Neural cell (in vitro differentiated cells): ENCODE results near the gene AGO4. TPM values are rescaled to one million over a fixed set of nuclear protein-coding genes. Genes with fewer than 3 reads are reported as not detected.

Experiments used
- H2AFZ ChIP-seq: fragments of 200-600, 300-800 bp; sonication (generic), shearing (Covaris generic); 2 replicates; pipeline ENCODE4 v1.6.0; 2014; ENCODE audit warnings: low read depth, mild to moderate bottlenecking, antibody characterized with exemption, low read length, moderate library complexity
- H3F3A ChIP-seq: fragments of 200-600 bp; shearing (Covaris generic); 2 replicates; pipeline ENCODE4 v1.6.1; 2016; ENCODE audit warnings: mild to moderate bottlenecking, moderate library complexity, mixed read lengths, antibody characterized with exemption, low read length; ENCODE audit not compliant: insufficient read depth, poor library complexity, severe bottlenecking
- H3K27ac ChIP-seq: fragments of 200-600, 300-800 bp; sonication (generic), shearing (Covaris generic); 2 replicates; pipeline ENCODE4 v1.5.1; 2014; ENCODE audit warnings: mild to moderate bottlenecking, low read length, moderate library complexity
- H3K27me3 ChIP-seq: fragments of 300-800, 200-600 bp; sonication (generic), shearing (Covaris generic); 2 replicates; pipeline ENCODE4 v1.6.0; 2014; ENCODE audit warnings: mild to moderate bottlenecking, low read depth, low read length, moderate library complexity; ENCODE audit not compliant: insufficient read depth
- H3K36me3 ChIP-seq: fragments of 300-800, 200-600 bp; sonication (generic), shearing (Covaris generic); 2 replicates; pipeline ENCODE4 v1.5.1; 2014; ENCODE audit warnings: mild to moderate bottlenecking, antibody characterized with exemption, low read length, moderate library complexity; ENCODE audit not compliant: insufficient read depth
- H3K4me2 ChIP-seq: fragments of 300-800, 200-600 bp; sonication (generic), shearing (Covaris generic); 2 replicates; pipeline ENCODE4 v1.6.0; 2014; ENCODE audit warnings: mild to moderate bottlenecking, low read length
- H3K4me3 ChIP-seq: fragments of 300-800, 200-600 bp; sonication (generic), shearing (Covaris generic); 2 replicates; pipeline ENCODE4 v1.5.1; 2014; ENCODE audit warnings: mild to moderate bottlenecking, low read length, moderate library complexity
- H3K79me2 ChIP-seq: fragments of 200-600 bp; shearing (Covaris generic); replicated peaks from 2 replicates; pipeline ENCODE4 v1.6.0; 2014; ENCODE audit warnings: mild to moderate bottlenecking, low read length, moderate library complexity; ENCODE audit not compliant: insufficient read depth
- H3K9ac ChIP-seq: fragments of 300-800, 200-600 bp; sonication (generic), shearing (Covaris generic); 2 replicates; pipeline ENCODE4 v1.6.1; 2016; ENCODE audit warnings: mild to moderate bottlenecking, low read length, mixed read lengths
- H3K9me2 ChIP-seq: fragments of 200-600 bp; shearing (Covaris generic); 2 replicates; pipeline ENCODE4 v1.6.1; 2016; ENCODE audit warnings: mild to moderate bottlenecking, low read length, mixed read lengths; ENCODE audit not compliant: insufficient read depth
- H3K9me3 ChIP-seq: fragments of 200-600, 300-800 bp; sonication (generic), shearing (Covaris generic); 2 replicates; pipeline ENCODE4 v1.6.1; 2016; ENCODE audit warnings: mild to moderate bottlenecking, mixed run types, low read length, moderate library complexity, mixed read lengths
- H4K20me1 ChIP-seq: fragments of 200-600 bp; shearing (Covaris generic); 2 replicates; pipeline ENCODE4 v1.6.1; 2016; ENCODE audit warnings: mild to moderate bottlenecking, mixed run types; ENCODE audit not compliant: insufficient read depth
- EP300 ChIP-seq: fragments of 450-650 bp; conservative IDR thresholded peaks from 2 replicates; pipeline ENCODE4 v1.6.1; 2014; ENCODE audit warnings: antibody characterized with exemption, mild to moderate bottlenecking, moderate library complexity; ENCODE audit not compliant: poor library complexity, severe bottlenecking
- EZH2 ChIP-seq: fragments of 200-600, 300-800 bp; shearing (Covaris generic), sonication (generic); IDR thresholded peaks from 2 replicates; pipeline ENCODE4 v1.6.1; 2014; ENCODE audit warnings: antibody characterized with exemption, low read length, borderline replicate concordance, mild to moderate bottlenecking; ENCODE audit not compliant: insufficient read depth, poor library complexity, severe bottlenecking
- MXI1 ChIP-seq: fragments of 450-650 bp; conservative IDR thresholded peaks from 2 replicates; pipeline ENCODE4 v1.6.1; 2014; ENCODE audit warnings: antibody characterized with exemption, mild to moderate bottlenecking; ENCODE audit not compliant: poor library complexity, severe bottlenecking
- POLR2AphosphoS5 ChIP-seq: IDR thresholded peaks from 2 replicates; pipeline ENCODE4 v1.6.1; 2012
- RAD21 ChIP-seq: fragments of 450-650 bp; conservative IDR thresholded peaks from 2 replicates; pipeline ENCODE4 v1.6.1; 2014; ENCODE audit warnings: antibody characterized with exemption, mild to moderate bottlenecking, moderate library complexity
- SMC3 ChIP-seq: fragments of 450-650 bp; conservative IDR thresholded peaks from 2 replicates; pipeline ENCODE4 v1.6.1; 2014; ENCODE audit warnings: antibody characterized with exemption, mild to moderate bottlenecking, moderate library complexity; ENCODE audit not compliant: poor library complexity
- TAF1 ChIP-seq: IDR thresholded peaks from 2 replicates; pipeline ENCODE4 v1.6.1; 2012; ENCODE audit warnings: low read depth
- polyA plus RNA-seq: library from polyadenylated mRNA; depleted of rRNA; stranded (reverse); fragments of >200 nt; gene quantifications from 2 replicates; pipeline ENCODE4 v1.2.3, GENCODE V29; 2014
- TF ChIP-seq, protein P1 (sequence below): IDR thresholded peaks from 2 replicates; pipeline ENCODE4 v1.6.1; 2012; ENCODE audit warnings: borderline replicate concordance
- TF ChIP-seq, protein P2 (sequence below): fragments of 450-650 bp; IDR thresholded peaks from 2 replicates; pipeline ENCODE4 v1.5.1; 2014; ENCODE audit warnings: antibody characterized with exemption, mild to moderate bottlenecking, moderate library complexity; ENCODE audit not compliant: poor library complexity, severe bottlenecking

Gene AGO4
- polyA plus RNA-seq, 1 donor from 2014 or later: 51.9 TPM

GRCh38 chr1:35876988-35877387 is 69.2 kb downstream of the AGO4 start:
- no peaks in the 10 kb centered on the region for H3K36me3 ChIP-seq
- H3K9me2 ChIP-seq: no peaks in the 10 kb centered on the region
- no peaks in the 10 kb centered on the region for H3K79me2 ChIP-seq
- H3K4me3 ChIP-seq: no peak overlapping the region
- H3K27me3 ChIP-seq: no peaks in the 10 kb centered on the region
- no peak overlapping the region for H2AFZ ChIP-seq
- H3K9ac ChIP-seq: no peak overlapping the region
- no peaks in the 10 kb centered on the region for H3K9me3 ChIP-seq
- H4K20me1 ChIP-seq: no peaks in the 10 kb centered on the region
- no peak overlapping the region for H3K4me2 ChIP-seq
- TF ChIP-seq SMC3: no peak
- TF ChIP-seq TAF1: no peak
- TF ChIP-seq, protein P1, sequence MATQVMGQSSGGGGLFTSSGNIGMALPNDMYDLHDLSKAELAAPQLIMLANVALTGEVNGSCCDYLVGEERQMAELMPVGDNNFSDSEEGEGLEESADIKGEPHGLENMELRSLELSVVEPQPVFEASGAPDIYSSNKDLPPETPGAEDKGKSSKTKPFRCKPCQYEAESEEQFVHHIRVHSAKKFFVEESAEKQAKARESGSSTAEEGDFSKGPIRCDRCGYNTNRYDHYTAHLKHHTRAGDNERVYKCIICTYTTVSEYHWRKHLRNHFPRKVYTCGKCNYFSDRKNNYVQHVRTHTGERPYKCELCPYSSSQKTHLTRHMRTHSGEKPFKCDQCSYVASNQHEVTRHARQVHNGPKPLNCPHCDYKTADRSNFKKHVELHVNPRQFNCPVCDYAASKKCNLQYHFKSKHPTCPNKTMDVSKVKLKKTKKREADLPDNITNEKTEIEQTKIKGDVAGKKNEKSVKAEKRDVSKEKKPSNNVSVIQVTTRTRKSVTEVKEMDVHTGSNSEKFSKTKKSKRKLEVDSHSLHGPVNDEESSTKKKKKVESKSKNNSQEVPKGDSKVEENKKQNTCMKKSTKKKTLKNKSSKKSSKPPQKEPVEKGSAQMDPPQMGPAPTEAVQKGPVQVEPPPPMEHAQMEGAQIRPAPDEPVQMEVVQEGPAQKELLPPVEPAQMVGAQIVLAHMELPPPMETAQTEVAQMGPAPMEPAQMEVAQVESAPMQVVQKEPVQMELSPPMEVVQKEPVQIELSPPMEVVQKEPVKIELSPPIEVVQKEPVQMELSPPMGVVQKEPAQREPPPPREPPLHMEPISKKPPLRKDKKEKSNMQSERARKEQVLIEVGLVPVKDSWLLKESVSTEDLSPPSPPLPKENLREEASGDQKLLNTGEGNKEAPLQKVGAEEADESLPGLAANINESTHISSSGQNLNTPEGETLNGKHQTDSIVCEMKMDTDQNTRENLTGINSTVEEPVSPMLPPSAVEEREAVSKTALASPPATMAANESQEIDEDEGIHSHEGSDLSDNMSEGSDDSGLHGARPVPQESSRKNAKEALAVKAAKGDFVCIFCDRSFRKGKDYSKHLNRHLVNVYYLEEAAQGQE: no peak
- no peak for TF ChIP-seq EP300
- TF ChIP-seq, protein P2, sequence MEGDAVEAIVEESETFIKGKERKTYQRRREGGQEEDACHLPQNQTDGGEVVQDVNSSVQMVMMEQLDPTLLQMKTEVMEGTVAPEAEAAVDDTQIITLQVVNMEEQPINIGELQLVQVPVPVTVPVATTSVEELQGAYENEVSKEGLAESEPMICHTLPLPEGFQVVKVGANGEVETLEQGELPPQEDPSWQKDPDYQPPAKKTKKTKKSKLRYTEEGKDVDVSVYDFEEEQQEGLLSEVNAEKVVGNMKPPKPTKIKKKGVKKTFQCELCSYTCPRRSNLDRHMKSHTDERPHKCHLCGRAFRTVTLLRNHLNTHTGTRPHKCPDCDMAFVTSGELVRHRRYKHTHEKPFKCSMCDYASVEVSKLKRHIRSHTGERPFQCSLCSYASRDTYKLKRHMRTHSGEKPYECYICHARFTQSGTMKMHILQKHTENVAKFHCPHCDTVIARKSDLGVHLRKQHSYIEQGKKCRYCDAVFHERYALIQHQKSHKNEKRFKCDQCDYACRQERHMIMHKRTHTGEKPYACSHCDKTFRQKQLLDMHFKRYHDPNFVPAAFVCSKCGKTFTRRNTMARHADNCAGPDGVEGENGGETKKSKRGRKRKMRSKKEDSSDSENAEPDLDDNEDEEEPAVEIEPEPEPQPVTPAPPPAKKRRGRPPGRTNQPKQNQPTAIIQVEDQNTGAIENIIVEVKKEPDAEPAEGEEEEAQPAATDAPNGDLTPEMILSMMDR: no peak
- no peak for TF ChIP-seq POLR2AphosphoS5
- no peak for TF ChIP-seq MXI1
- no peak for TF ChIP-seq EZH2
- no peaks in the 10 kb centered on the region for H3F3A ChIP-seq
- no peak overlapping the region for H3K27ac ChIP-seq

- no peak overlapping the region for H3K27ac ChIP-seq
- no peaks in the 10 kb centered on the region for H4K20me1 ChIP-seq
- TF ChIP-seq MXI1 (no peak), EZH2 (no peak), EP300 (no peak)
- no peak overlapping the region for H3K4me3 ChIP-seq
- no peaks in the 10 kb centered on the region for H3F3A ChIP-seq
- H3K79me2 ChIP-seq: peaks cover 34% of the 10 kb centered on the region
- H3K9me3 ChIP-seq: no peaks in the 10 kb centered on the region
- no peaks in the 10 kb centered on the region for H3K36me3 ChIP-seq
- no peaks in the 10 kb centered on the region for H3K9me2 ChIP-seq
- no peak overlapping the region for H3K9ac ChIP-seq
- no peak overlapping the region for H3K4me2 ChIP-seq
- no peaks in the 10 kb centered on the region for H3K27me3 ChIP-seq
- no peak overlapping the region for H2AFZ ChIP-seq
Observed at GRCh38 chr1:35881850-35882273, 74.0 kb downstream of the AGO4 start.

DNA sequence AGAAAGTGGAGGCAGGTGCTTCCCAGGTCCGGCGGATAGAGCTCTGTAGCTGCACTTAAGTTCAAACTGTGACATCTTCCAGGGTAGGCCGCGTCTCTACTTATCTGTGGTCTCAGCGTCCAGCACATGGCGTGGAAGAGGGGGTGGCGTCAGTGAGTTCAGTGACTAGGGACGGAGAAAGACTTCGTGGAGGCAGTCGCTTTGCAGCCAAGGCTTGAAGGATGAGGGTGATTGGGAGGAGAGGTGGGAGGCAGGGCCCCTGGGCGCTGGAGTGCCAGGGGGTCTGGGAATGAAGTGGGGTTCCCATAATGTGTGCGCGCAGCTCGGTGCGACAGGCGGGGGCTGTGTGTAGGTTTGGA is 74.7 kb downstream of the AGO4 start:
- no peak overlapping the region for H3K4me2 ChIP-seq
- H3K79me2 ChIP-seq: peaks cover 41% of the 10 kb centered on the region
- peak overlapping the region; percentile 99 for H3K4me3 ChIP-seq
- H3K36me3 ChIP-seq: no peaks in the 10 kb centered on the region
- H3K9me3 ChIP-seq: no peaks in the 10 kb centered on the region
- H3K9ac ChIP-seq: peak overlapping the region; percentile 96
- no peaks in the 10 kb centered on the region for H4K20me1 ChIP-seq
- H3F3A ChIP-seq: no peaks in the 10 kb centered on the region
- peak overlapping the region; percentile 56 for H2AFZ ChIP-seq
- H3K27me3 ChIP-seq: no peaks in the 10 kb centered on the region
- H3K9me2 ChIP-seq: no peaks in the 10 kb centered on the region
- H3K27ac ChIP-seq: peak overlapping the region; percentile 58
- TF ChIP-seq RAD21 (no peak), MXI1 (no peak), SMC3 (no peak)
- TF ChIP-seq, protein P2: no peak
